CD14-positive monocyte (primary cell): Measurements from ENCODE around the gene DOCK10. TPM values are rescaled to one million over a fixed set of nuclear protein-coding genes. Genes with fewer than 3 reads are reported as not detected.

ENCODE experiments used
- DNase-seq, 3 donors: peaks; one replicate each; pipeline ENCODE4 v3.0.0-alpha.2; 2011 to 2022
- H2AFZ ChIP-seq: 2 replicates; pipeline ENCODE4 v1.6.0; 2012; ENCODE audit warnings: mild to moderate bottlenecking, low read depth, low read length, inconsistent platforms; ENCODE audit not compliant: insufficient read depth, poor library complexity, severe bottlenecking
- H3K27ac ChIP-seq, 2 donors: 1 replicate in 1 of 2; 2 replicates in 1 of 2; pipeline ENCODE4 v1.5.1; 2012 to 2013; ENCODE audit warnings: low read length in 2 of 2, control low read depth in 1 of 2, inconsistent platforms in 1 of 2, low read depth in 1 of 2, mild to moderate bottlenecking in 1 of 2
- H3K27me3 ChIP-seq, 2 donors: one replicate each; pipeline versions ENCODE4 v1.6.0 to v1.6.1; 2011 to 2013; ENCODE audit warnings: low read length in 2 of 2; ENCODE audit not compliant: control insufficient read depth in 2 of 2, insufficient read depth in 2 of 2
- H3K36me3 ChIP-seq, 2 donors: replicated peaks in 1 of 2; 1 replicate in 1 of 2; 2 replicates in 1 of 2; pipeline versions ENCODE4 v1.5.1 to v1.6.1; 2012 to 2013; ENCODE audit warnings: low read length in 2 of 2, control low read depth in 1 of 2, inconsistent platforms in 1 of 2, mild to moderate bottlenecking in 1 of 2; ENCODE audit not compliant: insufficient read depth in 2 of 2, control insufficient read depth in 1 of 2
- H3K4me1 ChIP-seq, 2 donors: 1 replicate in 1 of 2; 2 replicates in 1 of 2; pipeline versions ENCODE4 v1.5.1 to v1.6.1; 2012 to 2013; ENCODE audit warnings: low read length in 2 of 2, control low read depth in 1 of 2, inconsistent platforms in 1 of 2, mild to moderate bottlenecking in 1 of 2, moderate library complexity in 1 of 2; ENCODE audit not compliant: insufficient read depth in 2 of 2, control insufficient read depth in 1 of 2
- H3K4me2 ChIP-seq: replicated peaks from 2 replicates; pipeline ENCODE3; 2012; ENCODE audit warnings: low read length, moderate library complexity, mild to moderate bottlenecking; ENCODE audit not compliant: poor library complexity, severe bottlenecking; ENCODE audit errors: extremely low read depth
- H3K4me3 ChIP-seq, 3 experiments: fragments of 200-600 bp in 1 of 3; sonication (generic) in 1 of 3; replicated peaks in 1 of 3; 1 replicate in 2 of 3; 2 replicates in 1 of 3; pipeline ENCODE4 v1.5.1; 2011 to 2013; ENCODE audit warnings: low read length in 3 of 3, mild to moderate bottlenecking in 3 of 3, control low read depth in 2 of 3, low read depth in 2 of 3, inconsistent platforms in 1 of 3, moderate library complexity in 1 of 3
- H3K79me2 ChIP-seq: 2 replicates; pipeline ENCODE4 v1.6.0; 2012; ENCODE audit warnings: mild to moderate bottlenecking, control low read depth, inconsistent platforms, low read length, moderate library complexity; ENCODE audit not compliant: insufficient read depth
- H3K9ac ChIP-seq: 2 replicates; pipeline ENCODE4 v1.6.0; 2017; ENCODE audit warnings: low read length, mild to moderate bottlenecking; ENCODE audit not compliant: insufficient read depth, poor library complexity, severe bottlenecking
- H3K9me3 ChIP-seq, 2 donors: replicated peaks in 1 of 2; 1 replicate in 1 of 2; 2 replicates in 1 of 2; pipeline versions ENCODE4 v1.5.1 to v1.6.1; 2012 to 2013; ENCODE audit warnings: low read length in 2 of 2, control low read depth in 1 of 2; ENCODE audit not compliant: control insufficient read depth in 1 of 2, insufficient read depth in 1 of 2
- H4K20me1 ChIP-seq: 2 replicates; pipeline ENCODE4 v1.6.0; 2012; ENCODE audit warnings: mild to moderate bottlenecking, low read length, control low read depth, moderate library complexity; ENCODE audit not compliant: insufficient read depth
- H3K27ac Mint-ChIP-seq, 7 donors: one replicate each; pipeline ENCODE4 v1.8.0; 2020; ENCODE audit warnings: mild to moderate bottlenecking in 7 of 7, mixed read lengths in 7 of 7, moderate library complexity in 6 of 7, inconsistent platforms in 2 of 7
- H3K27me3 Mint-ChIP-seq, 3 donors: one replicate each; pipeline ENCODE4 v1.8.0; 2021 to 2022; ENCODE audit warnings: low read depth in 3 of 3, mild to moderate bottlenecking in 3 of 3, mixed read lengths in 3 of 3, moderate library complexity in 3 of 3, inconsistent platforms in 1 of 3
- H3K36me3 Mint-ChIP-seq, 2 donors: one replicate each; pipeline ENCODE4 v1.8.0; 2020; ENCODE audit warnings: mixed read lengths in 2 of 2, inconsistent platforms in 1 of 2, mild to moderate bottlenecking in 1 of 2
- H3K4me1 Mint-ChIP-seq: one replicate; pipeline ENCODE4 v1.8.0; 2020; ENCODE audit warnings: mild to moderate bottlenecking, mixed read lengths
- H3K4me3 Mint-ChIP-seq, 2 donors: one replicate each; pipeline ENCODE4 v1.8.0; 2020; ENCODE audit warnings: mild to moderate bottlenecking in 2 of 2, mixed read lengths in 2 of 2, moderate library complexity in 1 of 2
- H3K9me3 Mint-ChIP-seq, 7 donors: one replicate each; pipeline ENCODE4 v1.8.0; 2020 to 2022; ENCODE audit warnings: mixed read lengths in 7 of 7, mild to moderate bottlenecking in 6 of 7, moderate library complexity in 6 of 7, inconsistent platforms in 2 of 7
- WGBS: methylation state at CpG from one replicate; pipeline ENCODE4 v1.1.5; 2013; ENCODE audit warnings: missing lambda C conversion rate; ENCODE audit not compliant: insufficient coverage; 5-methylcytosine and 5-hydroxymethylcytosine counted together
- intact Hi-C, 2 donors: fragments of 100-400 bp; cut with micrococcal nuclease; formaldehyde crosslinking; loops; one replicate each; pipeline versions ENCODE4 v1.15.0 to v1.15.1; 2023
- polyA plus RNA-seq, 3 donors: library from polyadenylated mRNA; depleted of rRNA in 1 of 3; unstranded in 2 of 3; stranded (reverse) in 1 of 3; fragments of 300-500 nt in 2 of 3; fragments of >200 nt in 1 of 3; fragmentation: Illumina TruSeq in 2 of 3; gene quantifications; 1 replicate in 2 of 3; 2 replicates in 1 of 3; pipeline ENCODE4 v1.2.3, GENCODE V29; 2012 to 2021
- TF ChIP-seq, protein P1 (sequence below): fragments of 200-600 bp; IDR thresholded peaks from one replicate; pipeline ENCODE4 v1.8.0; 2022; ENCODE audit warnings: antibody characterized with exemption, mild to moderate bottlenecking

Gene DOCK10
- polyA plus RNA-seq, 3 donors = 9.5 to 30.9 (median 16.5) TPM

DNA sequence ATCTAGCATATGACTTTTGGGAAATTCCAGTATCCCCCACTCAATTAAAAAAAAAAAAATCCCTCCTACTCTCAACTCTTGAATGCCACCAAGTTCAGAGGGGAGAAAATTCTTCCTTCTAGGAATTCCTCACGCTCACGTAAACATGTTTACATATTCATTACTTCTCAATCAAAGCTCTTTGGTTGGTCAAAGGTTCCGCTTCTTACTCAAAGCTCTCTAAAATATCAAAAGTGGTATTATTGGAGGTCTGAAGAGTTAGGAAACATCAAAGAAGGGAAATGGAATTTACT, 4.1 kb downstream of the DOCK10 start:
- Histone ChIP-seq H3K4me2 (no peak overlapping the region), H4K20me1 (peaks cover 59% of the 10 kb centered on the region), H3K36me3 (no peaks in the 10 kb centered on the region), H3K9ac (no peak overlapping the region), H3K27me3 (no peaks in the 10 kb centered on the region), H2AFZ (no peak overlapping the region), H3K9me3 (no peaks in the 10 kb centered on the region), H3K27ac (no peak overlapping the region), H3K4me1 (peaks cover 43 to 55% of the 10 kb centered on the region in 2 donors), H3K4me3 (no peak overlapping the region), H3K79me2 (peaks cover 93% of the 10 kb centered on the region)
- Mint-ChIP-seq H3K9me3 (no peaks in the 10 kb centered on the region), H3K27ac (no peak overlapping the region), H3K4me1 (peaks cover 70% of the 10 kb centered on the region), H3K36me3 (peaks cover 7 to 10% of the 10 kb centered on the region in 2 donors), H3K27me3 (peaks cover 0 to 2% (median 0%) of the 10 kb centered on the region in 3 donors), H3K4me3 (no peak overlapping the region)
- no peak for DNase-seq
- no CpG with 5 or more reads among the region's 3 CpGs for WGBS
- TF ChIP-seq, protein P1, sequence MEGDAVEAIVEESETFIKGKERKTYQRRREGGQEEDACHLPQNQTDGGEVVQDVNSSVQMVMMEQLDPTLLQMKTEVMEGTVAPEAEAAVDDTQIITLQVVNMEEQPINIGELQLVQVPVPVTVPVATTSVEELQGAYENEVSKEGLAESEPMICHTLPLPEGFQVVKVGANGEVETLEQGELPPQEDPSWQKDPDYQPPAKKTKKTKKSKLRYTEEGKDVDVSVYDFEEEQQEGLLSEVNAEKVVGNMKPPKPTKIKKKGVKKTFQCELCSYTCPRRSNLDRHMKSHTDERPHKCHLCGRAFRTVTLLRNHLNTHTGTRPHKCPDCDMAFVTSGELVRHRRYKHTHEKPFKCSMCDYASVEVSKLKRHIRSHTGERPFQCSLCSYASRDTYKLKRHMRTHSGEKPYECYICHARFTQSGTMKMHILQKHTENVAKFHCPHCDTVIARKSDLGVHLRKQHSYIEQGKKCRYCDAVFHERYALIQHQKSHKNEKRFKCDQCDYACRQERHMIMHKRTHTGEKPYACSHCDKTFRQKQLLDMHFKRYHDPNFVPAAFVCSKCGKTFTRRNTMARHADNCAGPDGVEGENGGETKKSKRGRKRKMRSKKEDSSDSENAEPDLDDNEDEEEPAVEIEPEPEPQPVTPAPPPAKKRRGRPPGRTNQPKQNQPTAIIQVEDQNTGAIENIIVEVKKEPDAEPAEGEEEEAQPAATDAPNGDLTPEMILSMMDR = no peak
- intact Hi-C loops = loop anchor here in 1 of 2 donors (5.0 kb wide), 1 partner anchor 81 kb away; no protein-coding TSS in a partner anchor

DNA sequence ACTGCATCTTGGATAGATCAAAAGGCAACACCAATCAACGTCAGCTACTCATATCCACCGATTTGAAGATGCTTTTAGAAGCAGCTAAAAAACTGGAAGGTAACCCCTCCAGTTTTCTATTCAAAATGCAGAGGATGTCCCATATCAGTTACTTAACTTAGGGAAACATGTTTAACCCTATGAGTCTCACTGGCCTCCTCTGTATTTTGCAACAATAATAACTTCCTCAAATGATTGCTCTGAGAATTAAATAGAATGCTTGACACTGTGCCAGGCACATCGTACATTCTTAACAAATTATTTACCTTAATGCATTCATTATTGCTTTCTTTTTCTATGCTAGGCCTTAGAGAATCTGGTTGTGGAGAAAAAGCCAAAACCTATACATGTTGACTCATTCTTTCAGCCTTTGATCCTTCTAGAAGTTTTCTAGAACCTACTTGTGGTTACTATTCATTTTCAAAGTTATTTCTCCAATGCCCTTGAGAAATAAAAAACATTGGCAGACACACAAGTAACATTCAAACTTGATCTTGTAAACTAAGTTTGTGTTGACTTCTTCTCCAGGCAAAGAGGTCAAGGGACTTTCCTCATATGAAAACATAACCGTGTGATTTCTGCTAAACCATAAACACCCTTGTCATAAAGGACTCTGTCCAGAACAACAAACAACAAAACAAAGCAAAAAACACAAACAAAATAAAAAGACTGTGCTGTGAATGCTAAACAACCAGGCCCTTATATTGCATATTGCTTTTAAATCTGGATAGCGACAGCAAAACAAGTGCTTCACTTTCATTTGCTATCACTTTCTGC, 4.6 kb downstream of the DOCK10 start:
- Histone ChIP-seq H3K4me2 (peak overlapping the region; percentile 42), H4K20me1 (peaks cover 59% of the 10 kb centered on the region), H3K36me3 (no peaks in the 10 kb centered on the region), H3K9me3 (no peaks in the 10 kb centered on the region), H3K27me3 (no peaks in the 10 kb centered on the region), H2AFZ (no peak overlapping the region), H3K9ac (no peak overlapping the region), H3K27ac (no peak overlapping the region), H3K4me3 (no peak overlapping the region), H3K79me2 (peaks cover 95% of the 10 kb centered on the region), H3K4me1 (peaks cover 38 to 49% of the 10 kb centered on the region in 2 donors)
- peak; percentile 8 to 56 (median 22) for DNase-seq
- peaks cover 7 to 10% of the 10 kb centered on the region in 2 donors for H3K36me3 Mint-ChIP-seq
- TF ChIP-seq, protein P1 = no peak
- peaks cover 64% of the 10 kb centered on the region for H3K4me1 Mint-ChIP-seq
- no peaks in the 10 kb centered on the region for H3K9me3 Mint-ChIP-seq
- no peaks in the 10 kb centered on the region for H3K27me3 Mint-ChIP-seq
- H3K27ac Mint-ChIP-seq = peak overlapping the region in 1 of 7 donors; percentile 12
- peak overlapping the region in 1 of 2 donors; percentile 46 for H3K4me3 Mint-ChIP-seq
- 67% methylated on average over 1 of the region's 5 CpGs for whole genome bisulfite sequencing
- intact Hi-C loops = loop anchor here in 1 of 2 donors (5.0 kb wide), 1 partner anchor 80 kb away; no protein-coding TSS in a partner anchor
